Upper lobe of right lung (tissue), 1 donor: ENCODE results near the gene KRTAP1-1. TPM values are rescaled to one million over a fixed set of nuclear protein-coding genes. Genes with fewer than 3 reads are reported as not detected.

Source experiments
- total RNA-seq: library from RNA; stranded (reverse); fragmentation: NEBNext Ultra II Directional; extraction: Animal tissue kit (Norgen Biotek cat#: 25700); gene quantifications from one replicate; pipeline ENCODE4 v1.2.1, GENCODE V29; 2021
- donor health status: DM: no; HTN: yes; CAD: no; lungs with severe emphysema.

The KRTAP1-1 gene
- total RNA-seq, 1 donor from 2014 or later = not detected

Other genes starting within 250 kb of the KRTAP1-1 start
- gene KRT28, start 241.5 kb downstream of the KRTAP1-1 start, total RNA-seq = not detected
- 36.8 TPM for gene KRT10, start 218.8 kb downstream of the KRTAP1-1 start, total RNA-seq
- gene KRT12, start 174.2 kb downstream of the KRTAP1-1 start, total RNA-seq = not detected
- gene KRT20, start 156.2 kb downstream of the KRTAP1-1 start, total RNA-seq = not detected
- 1.1 TPM for gene KRT23, start 103.8 kb downstream of the KRTAP1-1 start, total RNA-seq
- 0.35 TPM for gene KRT39, start 74.5 kb downstream of the KRTAP1-1 start, total RNA-seq
- gene KRT40, start 57.1 kb downstream of the KRTAP1-1 start, total RNA-seq = not detected
- not detected for gene KRTAP3-3, start 47.3 kb downstream of the KRTAP1-1 start, total RNA-seq
- not detected for gene KRTAP3-2, start 41.5 kb downstream of the KRTAP1-1 start, total RNA-seq
- gene KRTAP3-1, start 32.3 kb downstream of the KRTAP1-1 start, total RNA-seq = not detected
- not detected for gene KRTAP1-5, start 14.2 kb downstream of the KRTAP1-1 start, total RNA-seq
- not detected for gene KRTAP1-4, start 11.3 kb downstream of the KRTAP1-1 start, total RNA-seq
- gene KRTAP1-3, start 6.6 kb downstream of the KRTAP1-1 start, total RNA-seq = not detected
- gene KRTAP2-1, start 5.9 kb upstream of the KRTAP1-1 start, total RNA-seq = not detected
- not detected for gene KRTAP2-2, start 13.8 kb upstream of the KRTAP1-1 start, total RNA-seq
- gene KRTAP2-3, start 18.7 kb upstream of the KRTAP1-1 start, total RNA-seq = not detected
- not detected for gene KRTAP2-4, start 24.4 kb upstream of the KRTAP1-1 start, total RNA-seq
- not detected for gene KRTAP4-7, start 42.7 kb upstream of the KRTAP1-1 start, total RNA-seq
- not detected for gene KRTAP4-8, start 56.7 kb upstream of the KRTAP1-1 start, total RNA-seq
- gene KRTAP4-16, start 60.8 kb upstream of the KRTAP1-1 start, total RNA-seq = not detected
- gene KRTAP4-9, start 63.9 kb upstream of the KRTAP1-1 start, total RNA-seq = not detected
- gene KRTAP4-11, start 76.9 kb upstream of the KRTAP1-1 start, total RNA-seq = not detected
- not detected for gene KRTAP4-12, start 82.7 kb upstream of the KRTAP1-1 start, total RNA-seq
- gene KRTAP4-6, start 99.1 kb upstream of the KRTAP1-1 start, total RNA-seq = not detected
- gene KRTAP4-5, start 108.4 kb upstream of the KRTAP1-1 start, total RNA-seq = not detected
- gene KRTAP4-4, start 119.3 kb upstream of the KRTAP1-1 start, total RNA-seq = not detected
- gene KRTAP4-3, start 126.8 kb upstream of the KRTAP1-1 start, total RNA-seq = not detected
- gene KRTAP4-2, start 136.8 kb upstream of the KRTAP1-1 start, total RNA-seq = not detected
- not detected for gene KRTAP4-1, start 143.5 kb upstream of the KRTAP1-1 start, total RNA-seq
- not detected for gene KRTAP9-1, start 148.4 kb upstream of the KRTAP1-1 start, total RNA-seq
- not detected for gene KRTAP9-2, start 185.2 kb upstream of the KRTAP1-1 start, total RNA-seq
- not detected for gene KRTAP9-3, start 191.0 kb upstream of the KRTAP1-1 start, total RNA-seq
- gene KRTAP9-8, start 196.5 kb upstream of the KRTAP1-1 start, total RNA-seq = not detected
- gene KRTAP9-4, start 208.2 kb upstream of the KRTAP1-1 start, total RNA-seq = not detected
- gene KRTAP9-9, start 213.9 kb upstream of the KRTAP1-1 start, total RNA-seq = not detected
- not detected for gene KRTAP9-6, start 223.9 kb upstream of the KRTAP1-1 start, total RNA-seq
- not detected for gene KRTAP9-7, start 234.2 kb upstream of the KRTAP1-1 start, total RNA-seq